ENCODE measurements around the gene CA10. TPM values are rescaled to one million over a fixed set of nuclear protein-coding genes. Genes with fewer than 3 reads are reported as not detected.

The CA10 gene
- total and polyA plus RNA-seq, 9 of the 15 experiments (the other 6 are each of a cell fraction or from before 2014, with no cell fraction given): not detected

- CTCF ChIA-PET (ENCODE audit: low intra/inter-chr PET ratio): no interaction called here
- in situ Hi-C loops (cut with MboI): no loop called here
- no TSS peak for BruUV-seq (replicated peaks)
- Histone ChIP-seq H3K4me3 (no peak overlapping the region), H3K9me1 (ENCODE audit: control insufficient read depth, insufficient read depth, low read length) (no peaks in the 10 kb centered on the region), H3K4me2 (ENCODE audit: insufficient read depth, low read length) (no peak overlapping the region), H2AFZ (ENCODE audit: low read depth, low read length) (no peak overlapping the region), H3K9me3 (replicated peaks; ENCODE audit: control insufficient read depth, insufficient read depth, low read depth, low read length) (no peaks in the 10 kb centered on the region), H3K9ac (ENCODE audit: insufficient read depth in 1 of 2, low read depth in 2 of 2, low read length in 2 of 2) (no peak overlapping the region), H3K27ac (ENCODE audit: extremely low read depth, low read depth, low read length) (no peak overlapping the region), H3K79me2 (ENCODE audit: control insufficient read depth, insufficient read depth, low read length) (no peaks in the 10 kb centered on the region), H3K27me3 (ENCODE audit: control insufficient read depth in 2 of 2, insufficient read depth in 2 of 2, low read length in 2 of 2) (no peaks in the 10 kb centered on the region), H3K36me3 (ENCODE audit: control insufficient read depth, insufficient read depth, low read length) (no peaks in the 10 kb centered on the region), H4K20me1 (replicated peaks; ENCODE audit: control insufficient read depth, insufficient read depth, low read length) (no peaks in the 10 kb centered on the region), H3K4me1 (replicated peaks in 1 of 2; ENCODE audit: control insufficient read depth in 2 of 2, insufficient read depth in 2 of 2, low read length in 2 of 2) (no peaks in the 10 kb centered on the region)
- 6% methylated on average over 2 of the region's 2 CpGs for WGBS (ENCODE audit: insufficient coverage, low coverage, missing lambda C conversion rate)
- POLR2A ChIA-PET: no interaction called here
- FAIRE-seq (no peak), ATAC-seq (no peak), DNase-seq (ENCODE audit: extremely low read depth in 1 of 4, low spot score in 3 of 4) (no peak)
- TF ChIP-seq NR3C1 (CRISPR knock-in tag; IDR thresholded peaks at IDR 0.05) (no peak), XRCC4 (IDR thresholded peaks at IDR 0.05; ENCODE audit: extremely low read depth, insufficient read depth, insufficient read length) (no peak), SMARCA5 (IDR thresholded peaks at IDR 0.05) (no peak), FOXK1 (CRISPR knock-in tag; IDR thresholded peaks at IDR 0.05; ENCODE audit: borderline replicate concordance) (no peak), PCBP1 (IDR thresholded peaks at IDR 0.05; ENCODE audit: low read depth, low read length, poor library complexity, severe bottlenecking) (no peak), ZNF785 (CRISPR knock-in tag; IDR thresholded peaks at IDR 0.05) (no peak), MYC (IDR thresholded peaks at IDR 0.05; ENCODE audit: low read depth, low read length) (no peak), MYC (CRISPR knock-in tag; IDR thresholded peaks at IDR 0.05; ENCODE audit: borderline replicate concordance, low read depth) (no peak)
- TF ChIP-seq, protein P1, sequence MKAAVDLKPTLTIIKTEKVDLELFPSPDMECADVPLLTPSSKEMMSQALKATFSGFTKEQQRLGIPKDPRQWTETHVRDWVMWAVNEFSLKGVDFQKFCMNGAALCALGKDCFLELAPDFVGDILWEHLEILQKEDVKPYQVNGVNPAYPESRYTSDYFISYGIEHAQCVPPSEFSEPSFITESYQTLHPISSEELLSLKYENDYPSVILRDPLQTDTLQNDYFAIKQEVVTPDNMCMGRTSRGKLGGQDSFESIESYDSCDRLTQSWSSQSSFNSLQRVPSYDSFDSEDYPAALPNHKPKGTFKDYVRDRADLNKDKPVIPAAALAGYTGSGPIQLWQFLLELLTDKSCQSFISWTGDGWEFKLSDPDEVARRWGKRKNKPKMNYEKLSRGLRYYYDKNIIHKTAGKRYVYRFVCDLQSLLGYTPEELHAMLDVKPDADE (conservative IDR thresholded peaks at IDR 0.05; ENCODE audit: control insufficient read depth, low read depth, low read length): no peak
- intact Hi-C loops (cut with micrococcal nuclease): no loop called here
Observed at GRCh38 chr17:51954232-51954765, 204.2 kb downstream of the CA10 start.

Data from K562 (cell line).